ENCODE measurements around the gene SEC16B. TPM values are rescaled to one million over a fixed set of nuclear protein-coding genes. Genes with fewer than 3 reads are reported as not detected.

SEC16B gene
- total RNA-seq, 1 experiment from 2014 or later, result 0.39 TPM

GRCh38 chr1:177912991-177913390 lies 56.9 kb downstream of the SEC16B start:
- no peak overlapping the region for H3K27ac ChIP-seq (ENCODE audit: low read length)
- ChIA-PET CTCF (no interaction called here), POLR2A (no interaction called here)
- intact Hi-C loops (cut with micrococcal nuclease; ENCODE audit: unreplicated experiment), result no loop called here
- DNase-seq (ENCODE audit: low read depth, low spot score) (no peak), ATAC-seq (no peak)
- in situ Hi-C loops (cut with HindIII; ENCODE audit: low pct_unique_long_range_greater_than_20kb, low sequenced_read_pairs), result no loop called here
- no peak overlapping the region for H3K4me3 ChIP-seq (ENCODE audit: low read depth in 2 of 2, low read length in 2 of 2)
- TF ChIP-seq, protein P1, sequence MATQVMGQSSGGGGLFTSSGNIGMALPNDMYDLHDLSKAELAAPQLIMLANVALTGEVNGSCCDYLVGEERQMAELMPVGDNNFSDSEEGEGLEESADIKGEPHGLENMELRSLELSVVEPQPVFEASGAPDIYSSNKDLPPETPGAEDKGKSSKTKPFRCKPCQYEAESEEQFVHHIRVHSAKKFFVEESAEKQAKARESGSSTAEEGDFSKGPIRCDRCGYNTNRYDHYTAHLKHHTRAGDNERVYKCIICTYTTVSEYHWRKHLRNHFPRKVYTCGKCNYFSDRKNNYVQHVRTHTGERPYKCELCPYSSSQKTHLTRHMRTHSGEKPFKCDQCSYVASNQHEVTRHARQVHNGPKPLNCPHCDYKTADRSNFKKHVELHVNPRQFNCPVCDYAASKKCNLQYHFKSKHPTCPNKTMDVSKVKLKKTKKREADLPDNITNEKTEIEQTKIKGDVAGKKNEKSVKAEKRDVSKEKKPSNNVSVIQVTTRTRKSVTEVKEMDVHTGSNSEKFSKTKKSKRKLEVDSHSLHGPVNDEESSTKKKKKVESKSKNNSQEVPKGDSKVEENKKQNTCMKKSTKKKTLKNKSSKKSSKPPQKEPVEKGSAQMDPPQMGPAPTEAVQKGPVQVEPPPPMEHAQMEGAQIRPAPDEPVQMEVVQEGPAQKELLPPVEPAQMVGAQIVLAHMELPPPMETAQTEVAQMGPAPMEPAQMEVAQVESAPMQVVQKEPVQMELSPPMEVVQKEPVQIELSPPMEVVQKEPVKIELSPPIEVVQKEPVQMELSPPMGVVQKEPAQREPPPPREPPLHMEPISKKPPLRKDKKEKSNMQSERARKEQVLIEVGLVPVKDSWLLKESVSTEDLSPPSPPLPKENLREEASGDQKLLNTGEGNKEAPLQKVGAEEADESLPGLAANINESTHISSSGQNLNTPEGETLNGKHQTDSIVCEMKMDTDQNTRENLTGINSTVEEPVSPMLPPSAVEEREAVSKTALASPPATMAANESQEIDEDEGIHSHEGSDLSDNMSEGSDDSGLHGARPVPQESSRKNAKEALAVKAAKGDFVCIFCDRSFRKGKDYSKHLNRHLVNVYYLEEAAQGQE (IDR thresholded peaks at IDR 0.05; ENCODE audit: insufficient read depth in 1 of 2, low read depth in 2 of 2, low read length in 1 of 2), result no peak
- TF ChIP-seq TCF7L2 (IDR thresholded peaks at IDR 0.05; ENCODE audit: low read depth, low read length), result no peak
- no peak for TF ChIP-seq SIN3A (IDR thresholded peaks at IDR 0.05; ENCODE audit: borderline replicate concordance, insufficient read depth, low read depth, low read length)
- TF ChIP-seq CTCF (IDR thresholded peaks at IDR 0.05), result no peak
- TF ChIP-seq POLR2AphosphoS5 (IDR thresholded peaks at IDR 0.05; ENCODE audit: low read depth, low read length), result no peak
- BruUV-seq (replicated peaks), result no TSS peak
- no peaks in the 10 kb centered on the region; the same call in 1 of the 2 replicates for H3K27me3 ChIP-seq (ENCODE audit: control insufficient read depth, insufficient read depth, low read length)
- no peaks in the 10 kb centered on the region for H3K9me3 ChIP-seq (ENCODE audit: control insufficient read depth, insufficient read depth, low read depth, low read length)
- no peaks in the 10 kb centered on the region for H3K4me1 ChIP-seq (ENCODE audit: control insufficient read depth, insufficient read depth, low read length)
- no peaks in the 10 kb centered on the region for H3K36me3 ChIP-seq (ENCODE audit: control insufficient read depth, insufficient read depth, low read length)

GRCh38 chr1:177909416-177909815 lies 60.4 kb downstream of the SEC16B start:
- intact Hi-C loops (cut with micrococcal nuclease; ENCODE audit: unreplicated experiment) (no loop called here), in situ Hi-C loops (cut with HindIII; ENCODE audit: low pct_unique_long_range_greater_than_20kb, low sequenced_read_pairs) (no loop called here)
- H3K4me1 ChIP-seq (ENCODE audit: control insufficient read depth, insufficient read depth, low read length), result no peaks in the 10 kb centered on the region
- peaks cover 2% of the 10 kb centered on the region; the same call in 1 of the 2 replicates for H3K27me3 ChIP-seq (ENCODE audit: control insufficient read depth, insufficient read depth, low read length)
- no peaks in the 10 kb centered on the region for H3K36me3 ChIP-seq (ENCODE audit: control insufficient read depth, insufficient read depth, low read length)
- no peak for DNase-seq (ENCODE audit: low read depth, low spot score)
- no peak overlapping the region for H3K27ac ChIP-seq (ENCODE audit: low read length)
- ATAC-seq, result no peak
- POLR2A ChIA-PET, result no interaction called here
- no peak overlapping the region for H3K4me3 ChIP-seq (ENCODE audit: low read depth in 2 of 2, low read length in 2 of 2)
- no peaks in the 10 kb centered on the region for H3K9me3 ChIP-seq (ENCODE audit: control insufficient read depth, insufficient read depth, low read depth, low read length)
- CTCF ChIA-PET, result no interaction called here
- BruUV-seq (replicated peaks), result no TSS peak
- TF ChIP-seq POLR2AphosphoS5 (IDR thresholded peaks at IDR 0.05; ENCODE audit: low read depth, low read length) (no peak), CTCF (IDR thresholded peaks at IDR 0.05) (no peak), TCF7L2 (IDR thresholded peaks at IDR 0.05; ENCODE audit: low read depth, low read length) (no peak), SIN3A (IDR thresholded peaks at IDR 0.05; ENCODE audit: borderline replicate concordance, insufficient read depth, low read depth, low read length) (no peak)
- TF ChIP-seq, protein P1 (IDR thresholded peaks at IDR 0.05; ENCODE audit: insufficient read depth in 1 of 2, low read depth in 2 of 2, low read length in 1 of 2), result no peak

Data from Panc1 (cell line).